T-cell (primary cell): ENCODE results near the gene ASL. TPM values are rescaled to one million over a fixed set of nuclear protein-coding genes. Genes with fewer than 3 reads are reported as not detected.
"Not testable (repeated sequence)": the region's sequence is repeated elsewhere in the genome, so short reads cannot be mapped to it uniquely, and the experiment has no call there.

Experiments used
- ATAC-seq, 4 experiments: fragments of 200-7000 bp in 3 of 4; fragments of 150-1000 bp in 1 of 4; cut with Tn5 transposase; replicated peaks in 1 of 4; 1 replicate in 3 of 4; 2 replicates in 1 of 4; pipeline ENCODE4 v1.10.0; 2021; ENCODE audit warnings: moderate library complexity in 3 of 4, mild to moderate bottlenecking in 2 of 4, moderate number of reproducible peaks in 1 of 4
- CTCF ChIA-PET, 2 donors: fragments of 300-600 bp; sonication (Branson Sonifier 250); formaldehyde crosslinking; loops; one replicate each; lab custom pipeline; 2022; ENCODE audit warnings: antibody characterized with exemption in 2 of 2; lab: Charles Lee
- POLR2A ChIA-PET, 2 donors: fragments of 300-600 bp; sonication (Branson Sonifier 250); formaldehyde crosslinking; loops; one replicate each; lab custom pipeline; 2022; ENCODE audit warnings: antibody characterized with exemption in 2 of 2; lab: Charles Lee
- DNase-seq, 35 experiments: peaks; one replicate each; pipeline versions ENCODE4 v3.0.0 to v3.0.0-alpha.2; 2013 to 2023
- H3K27ac ChIP-seq: one replicate; pipeline ENCODE4 v1.5.1; 2013; ENCODE audit warnings: low read length
- H3K27me3 ChIP-seq, 2 experiments: replicated peaks in 1 of 2; 1 replicate in 1 of 2; 2 replicates in 1 of 2; pipeline versions ENCODE4 v1.6.1 to v1.7.0; 2013; ENCODE audit warnings: low read length in 1 of 2, mixed read lengths in 1 of 2; ENCODE audit not compliant: control insufficient read depth in 2 of 2, insufficient read depth in 2 of 2; ENCODE audit errors: extremely low read depth in 1 of 2
- H3K36me3 ChIP-seq, 2 donors: 1 replicate in 1 of 2; 2 replicates in 1 of 2; pipeline versions ENCODE4 v1.6.1 to v1.7.0; 2013; ENCODE audit warnings: low read length in 1 of 2; ENCODE audit not compliant: control insufficient read depth in 2 of 2, insufficient read depth in 1 of 2; ENCODE audit errors: extremely low read depth in 1 of 2
- H3K4me1 ChIP-seq, 2 experiments: 1 replicate in 1 of 2; 2 replicates in 1 of 2; pipeline versions ENCODE4 v1.6.1 to v1.7.0; 2013; ENCODE audit warnings: low read length in 2 of 2, mixed read lengths in 1 of 2; ENCODE audit not compliant: insufficient read depth in 2 of 2, control insufficient read depth in 1 of 2; ENCODE audit errors: extremely low read depth in 1 of 2
- H3K4me3 ChIP-seq, 2 donors: 1 replicate in 1 of 2; 2 replicates in 1 of 2; pipeline versions ENCODE4 v1.5.1 to v1.7.0; 2013; ENCODE audit warnings: mild to moderate bottlenecking in 2 of 2, low read length in 1 of 2, moderate library complexity in 1 of 2; ENCODE audit not compliant: control insufficient read depth in 1 of 2; ENCODE audit errors: extremely low read depth in 1 of 2
- H3K9me3 ChIP-seq: 2 replicates; pipeline ENCODE4 v1.7.0; 2013
- H3K27ac Mint-ChIP-seq, 2 donors: one replicate each; pipeline ENCODE4 v1.8.0; 2020 to 2021; ENCODE audit warnings: mild to moderate bottlenecking in 2 of 2, mixed read lengths in 2 of 2
- H3K27me3 Mint-ChIP-seq, 2 donors: one replicate each; pipeline ENCODE4 v1.8.0; 2021 to 2022; ENCODE audit warnings: mixed read lengths in 2 of 2
- H3K36me3 Mint-ChIP-seq: one replicate; pipeline ENCODE4 v1.8.0; 2021; ENCODE audit warnings: mixed read lengths
- H3K4me1 Mint-ChIP-seq, 3 donors: one replicate each; pipeline ENCODE4 v1.8.0; 2020 to 2022; ENCODE audit warnings: mixed read lengths in 3 of 3, mild to moderate bottlenecking in 1 of 3
- H3K4me3 Mint-ChIP-seq, 3 donors: one replicate each; pipeline ENCODE4 v1.8.0; 2020 to 2022; ENCODE audit warnings: mild to moderate bottlenecking in 3 of 3, mixed read lengths in 3 of 3, moderate library complexity in 3 of 3
- H3K9me3 Mint-ChIP-seq, 3 donors: one replicate each; pipeline ENCODE4 v1.8.0; 2020 to 2022; ENCODE audit warnings: mixed read lengths in 3 of 3
- WGBS: methylation state at CpG from one replicate; pipeline ENCODE4 v1.1.5; 2013; ENCODE audit warnings: missing lambda C conversion rate; ENCODE audit not compliant: insufficient coverage; 5-methylcytosine and 5-hydroxymethylcytosine counted together
- total RNA-seq, 35 experiments: library from RNA in 6 of 35; stranded (reverse) in 6 of 35; fragments of 120-200 nt in 1 of 35; gene quantifications; one replicate each; pipeline versions ENCODE4 v1.2.1 to v1.2.4 and lab custom pipeline; 2013 to 2026

Gene ASL
- total RNA-seq, 5 donors from 2014 or later (not counting 1 experiment from before 2014, with no cell fraction given), result 10.3 to 23.0 (median 18.5) TPM

GRCh38 chr7:66110856-66111255 is 35.2 kb downstream of the ASL start:
- H3K27ac Mint-ChIP-seq, result no peak overlapping the region
- H3K4me1 ChIP-seq, result peaks cover 5 to 19% of the 10 kb centered on the region in 2 experiments
- POLR2A ChIA-PET, result interaction anchor here in 1 of 2 donors (0.7 kb wide), 1 partner anchor 620 kb away, joined by 8 read pairs; no protein-coding TSS in a partner anchor
- no peak for DNase-seq
- H3K9me3 ChIP-seq, result no peaks in the 10 kb centered on the region
- H3K27me3 Mint-ChIP-seq, result no peaks in the 10 kb centered on the region
- no peaks in the 10 kb centered on the region for H3K9me3 Mint-ChIP-seq
- no peak overlapping the region for H3K4me3 Mint-ChIP-seq
- H3K27me3 ChIP-seq, result no peaks in the 10 kb centered on the region
- no peak for ATAC-seq
- WGBS, result 46% methylated on average over 7 of the region's 9 CpGs
- H3K36me3 Mint-ChIP-seq, result peaks cover 4% of the 10 kb centered on the region
- H3K36me3 ChIP-seq, result no peaks in the 10 kb centered on the region
- peaks cover 14 to 15% (median 14%) of the 10 kb centered on the region in 3 donors for H3K4me1 Mint-ChIP-seq
- no peak overlapping the region for H3K27ac ChIP-seq
- CTCF ChIA-PET, result interaction anchor here (0.5 to 0.9 kb wide), 3 partner anchors 18 to 436 kb away, joined by 3 to 5 read pairs (median 4); no protein-coding TSS in a partner anchor
- no peak overlapping the region for H3K4me3 ChIP-seq

GRCh38 chr7:66114743-66115649 is 39.4 kb downstream of the ASL start, which contains the start of gene CRCP:
CRCP (plus strand) TSS chr7:66114847; CDS start chr7:66114963, 116 bp downstream.
- H3K4me1 Mint-ChIP-seq, result peaks cover 49 to 52% (median 50%) of the 10 kb centered on the region in 3 donors
- under 1% methylated on average over 50 of the region's 67 CpGs for WGBS
- peak within 1 kb of the TSS; percentile 94 for H3K27ac Mint-ChIP-seq

GRCh38 chr7:66116680-66117420 is 41.2 kb downstream of the ASL start:
- H3K36me3 ChIP-seq, H3K27ac ChIP-seq, ATAC-seq, H3K27me3 Mint-ChIP-seq, H3K9me3 Mint-ChIP-seq, DNase-seq, H3K27me3 ChIP-seq, H3K9me3 ChIP-seq, H3K4me3 ChIP-seq, H3K36me3 Mint-ChIP-seq: not testable (repeated sequence)
- peaks cover 13 to 42% of the 10 kb centered on the region in 2 experiments for H3K4me1 ChIP-seq
- Mint-ChIP-seq H3K27ac (peak overlapping the region; percentile 12 to 68), H3K4me3 (peak overlapping the region; percentile 61 to 98 (median 93)), H3K4me1 (peaks cover 52 to 58% (median 56%) of the 10 kb centered on the region in 3 donors)
- CTCF ChIA-PET, result interaction anchor here in 1 of 2 donors (0.5 kb wide), 1 partner anchor 16 kb away, joined by 5 read pairs; no protein-coding TSS in a partner anchor
- POLR2A ChIA-PET, result interaction anchor here in 1 of 2 donors (0.6 to 1.1 kb wide), 2 partner anchors 22 to 39 kb away, joined by 3 read pairs; no protein-coding TSS in a partner anchor
- 83% methylated on average over 5 of the region's 12 CpGs for WGBS

More at GRCh38 chr7:66114743-66115649, 39.4 kb downstream of the ASL start, which contains the start of gene CRCP:
- ChIA-PET POLR2A (interaction anchor here (0.5 to 2.1 kb wide), 6 partner anchors 24 to 750 kb away, joined by 3 to 8 read pairs (median 4); partner anchors contain the start of gene ASL (in 1 of the 2)), CTCF (interaction anchor here in 1 of 2 donors (0.7 to 1.0 kb wide), 2 partner anchors 39 to 1157 kb away, joined by 3 to 5 read pairs; partner anchors contain the start of gene ASL)
- peak within 1 kb of the TSS; percentile 81 for H3K27ac ChIP-seq
- H3K4me3 ChIP-seq, result peak within 1 kb of the TSS; percentile 90 to 99
- no peaks in the 10 kb centered on the region for H3K9me3 Mint-ChIP-seq
- H3K36me3 Mint-ChIP-seq, result peaks cover 4% of the 10 kb centered on the region
- DNase-seq, result peak; percentile 67 to 91 (median 85)
- peaks cover 0 to 5% of the 10 kb centered on the region in 2 donors for H3K36me3 ChIP-seq
- H3K9me3 ChIP-seq, result no peaks in the 10 kb centered on the region
- H3K4me3 Mint-ChIP-seq, result peak within 1 kb of the TSS; percentile 93 to 98 (median 98)
- H3K4me1 ChIP-seq, result peaks cover 13 to 42% of the 10 kb centered on the region in 2 experiments
- ATAC-seq, result peak; percentile 91 to 96 (median 93)
- no peaks in the 10 kb centered on the region for H3K27me3 ChIP-seq
- no peaks in the 10 kb centered on the region for H3K27me3 Mint-ChIP-seq

GRCh38 chr7:66118603-66119002 is 43.0 kb downstream of the ASL start:
- ChIA-PET CTCF (no interaction called here), POLR2A (no interaction called here)
- Mint-ChIP-seq H3K4me3 (no peak overlapping the region), H3K36me3 (no peaks in the 10 kb centered on the region), H3K27me3 (no peaks in the 10 kb centered on the region), H3K9me3 (no peaks in the 10 kb centered on the region), H3K4me1 (peaks cover 52 to 66% (median 64%) of the 10 kb centered on the region in 3 donors), H3K27ac (no peak overlapping the region)
- ATAC-seq, result no peak
- no peaks in the 10 kb centered on the region for H3K27me3 ChIP-seq
- DNase-seq, result no peak
- WGBS, result no CpG with 5 or more reads among the region's 3 CpGs
- peaks cover 0 to 7% of the 10 kb centered on the region in 2 donors for H3K36me3 ChIP-seq
- no peak overlapping the region for H3K4me3 ChIP-seq
- H3K9me3 ChIP-seq, result no peaks in the 10 kb centered on the region
- no peak overlapping the region for H3K27ac ChIP-seq
- peaks cover 13 to 39% of the 10 kb centered on the region in 2 experiments for H3K4me1 ChIP-seq

GRCh38 chr7:66119245-66119850 is 43.7 kb downstream of the ASL start:
- Mint-ChIP-seq H3K36me3 (no peaks in the 10 kb centered on the region), H3K27me3 (no peaks in the 10 kb centered on the region), H3K4me1 (peaks cover 53 to 65% (median 62%) of the 10 kb centered on the region in 3 donors), H3K27ac (no peak overlapping the region), H3K9me3 (no peaks in the 10 kb centered on the region), H3K4me3 (no peak overlapping the region)
- no peaks in the 10 kb centered on the region for H3K27me3 ChIP-seq
- no peak for ATAC-seq
- CTCF ChIA-PET, result no interaction called here
- no peak overlapping the region for H3K4me3 ChIP-seq
- peaks cover 0 to 7% of the 10 kb centered on the region in 2 donors for H3K36me3 ChIP-seq
- no peak for DNase-seq
- no peaks in the 10 kb centered on the region for H3K9me3 ChIP-seq
- peaks cover 15 to 32% of the 10 kb centered on the region in 2 experiments for H3K4me1 ChIP-seq
- POLR2A ChIA-PET, result interaction anchor here in 1 of 2 donors (0.6 kb wide), 1 partner anchor 34 kb away, joined by 3 read pairs; no protein-coding TSS in a partner anchor
- WGBS, result no CpG with 5 or more reads among the region's 4 CpGs
- no peak overlapping the region for H3K27ac ChIP-seq
